Stomach smooth muscle (tissue), 2 donors: ENCODE results near the gene PIEZO2.
A peak's percentile ranks its signal among the peaks of the same experiment; 100 is the strongest.
"Not testable (repeated sequence)": the region's sequence is repeated elsewhere in the genome, so short reads cannot be mapped to it uniquely, and the experiment has no call there.

Source experiments
- H3K27ac ChIP-seq: one replicate; pipeline ENCODE4 v1.7.0; 2013; ENCODE audit warnings: mild to moderate bottlenecking, low read length, inconsistent platforms
- H3K27me3 ChIP-seq, 2 donors: one replicate each; pipeline ENCODE4 v1.7.0; 2013; ENCODE audit warnings: low read length in 2 of 2; ENCODE audit not compliant: insufficient read depth in 2 of 2, control insufficient read depth in 1 of 2
- H3K36me3 ChIP-seq, 2 donors: one replicate each; pipeline ENCODE4 v1.7.0; 2013; ENCODE audit warnings: low read length in 2 of 2; ENCODE audit not compliant: control insufficient read depth in 2 of 2, insufficient read depth in 2 of 2
- H3K4me1 ChIP-seq: one replicate; pipeline ENCODE4 v1.7.0; 2013; ENCODE audit warnings: low read length; ENCODE audit not compliant: control insufficient read depth, insufficient read depth
- H3K4me3 ChIP-seq, 2 donors: one replicate each; pipeline ENCODE4 v1.7.0; 2013; ENCODE audit warnings: low read length in 2 of 2
- H3K9ac ChIP-seq, 2 donors: one replicate each; pipeline ENCODE4 v1.7.0; 2013; ENCODE audit warnings: low read length in 2 of 2, mild to moderate bottlenecking in 1 of 2
- H3K9me3 ChIP-seq, 2 donors: one replicate each; pipeline ENCODE4 v1.7.0; 2013; ENCODE audit warnings: low read length in 2 of 2; ENCODE audit not compliant: control insufficient read depth in 2 of 2
- donor health status: healthy.
- donor health status: Pancreatic carcinoma.

PIEZO2 gene

DNA sequence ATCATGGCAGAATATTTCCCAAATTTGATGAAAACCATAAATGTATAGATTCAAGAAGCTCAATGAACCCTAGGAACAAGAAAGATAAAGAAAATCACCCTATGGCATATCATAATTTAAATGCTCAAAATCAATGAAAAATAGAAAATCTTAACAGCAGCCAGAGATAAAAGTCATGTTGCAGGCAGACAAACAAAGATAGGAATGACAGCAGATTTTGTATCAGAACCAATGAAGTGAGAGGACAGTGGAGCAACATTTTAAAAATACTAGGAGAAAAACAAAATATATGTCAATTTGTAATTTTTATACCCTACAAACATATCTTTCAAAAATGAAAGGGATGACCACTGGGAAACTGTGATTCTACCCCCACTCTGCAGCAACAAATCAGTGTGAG lies 203.3 kb downstream of the PIEZO2 start:
- no peak overlapping the region for H3K27ac ChIP-seq
- H3K27me3 ChIP-seq = peaks cover 0 to 2% of the 10 kb centered on the region in 2 donors
- no peaks in the 10 kb centered on the region for H3K4me1 ChIP-seq
- no peaks in the 10 kb centered on the region for H3K36me3 ChIP-seq
- H3K4me3 ChIP-seq = no peak overlapping the region
- no peak overlapping the region for H3K9ac ChIP-seq
- peaks cover 7 to 10% of the 10 kb centered on the region in 2 donors for H3K9me3 ChIP-seq

GRCh38 chr18:10942998-10943397 lies 206.4 kb downstream of the PIEZO2 start:
- Histone ChIP-seq H3K9me3 (peaks cover 7 to 10% of the 10 kb centered on the region in 2 donors), H3K27me3 (peaks cover 0 to 2% of the 10 kb centered on the region in 2 donors), H3K4me1 (no peaks in the 10 kb centered on the region), H3K27ac (no peak overlapping the region), H3K9ac (no peak overlapping the region), H3K36me3 (no peaks in the 10 kb centered on the region), H3K4me3 (no peak overlapping the region)

DNA sequence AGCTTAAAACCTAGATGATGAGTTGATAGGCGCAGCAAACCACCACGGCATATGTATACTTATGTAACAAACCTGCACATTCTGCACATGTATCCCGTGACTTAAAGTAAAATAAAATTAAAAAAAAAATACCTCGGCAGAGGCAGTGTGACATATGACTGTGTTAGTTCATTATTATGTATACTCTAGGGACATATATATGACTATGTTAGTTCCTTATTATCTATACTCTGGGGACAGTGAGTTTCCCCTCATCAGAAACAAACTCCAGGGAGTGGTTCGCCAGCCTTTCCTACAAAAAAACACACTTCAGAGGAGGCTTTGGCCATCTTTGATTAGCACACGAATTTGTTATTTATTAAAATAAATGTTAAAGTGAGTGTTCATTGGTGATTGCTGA lies 209.5 kb downstream of the PIEZO2 start:
- Histone ChIP-seq H3K4me1 (peaks cover 4% of the 10 kb centered on the region), H3K27me3 (peaks cover 0 to 2% of the 10 kb centered on the region in 2 donors), H3K36me3 (no peaks in the 10 kb centered on the region), H3K27ac (no peak overlapping the region), H3K4me3 (no peak overlapping the region), H3K9ac (no peak overlapping the region), H3K9me3 (peaks cover 2 to 4% of the 10 kb centered on the region in 2 donors)

- Histone ChIP-seq H3K9me3 (peaks cover 0 to 2% of the 10 kb centered on the region in 2 donors), H3K4me1 (peaks cover 4% of the 10 kb centered on the region), H3K9ac (no peak overlapping the region), H3K27ac (no peak overlapping the region), H3K27me3 (peaks cover 0 to 2% of the 10 kb centered on the region in 2 donors), H3K36me3 (no peaks in the 10 kb centered on the region), H3K4me3 (no peak overlapping the region)
These were observed 211.4 kb downstream of the PIEZO2 start for GRCh38 chr18:10937743-10938640.

DNA sequence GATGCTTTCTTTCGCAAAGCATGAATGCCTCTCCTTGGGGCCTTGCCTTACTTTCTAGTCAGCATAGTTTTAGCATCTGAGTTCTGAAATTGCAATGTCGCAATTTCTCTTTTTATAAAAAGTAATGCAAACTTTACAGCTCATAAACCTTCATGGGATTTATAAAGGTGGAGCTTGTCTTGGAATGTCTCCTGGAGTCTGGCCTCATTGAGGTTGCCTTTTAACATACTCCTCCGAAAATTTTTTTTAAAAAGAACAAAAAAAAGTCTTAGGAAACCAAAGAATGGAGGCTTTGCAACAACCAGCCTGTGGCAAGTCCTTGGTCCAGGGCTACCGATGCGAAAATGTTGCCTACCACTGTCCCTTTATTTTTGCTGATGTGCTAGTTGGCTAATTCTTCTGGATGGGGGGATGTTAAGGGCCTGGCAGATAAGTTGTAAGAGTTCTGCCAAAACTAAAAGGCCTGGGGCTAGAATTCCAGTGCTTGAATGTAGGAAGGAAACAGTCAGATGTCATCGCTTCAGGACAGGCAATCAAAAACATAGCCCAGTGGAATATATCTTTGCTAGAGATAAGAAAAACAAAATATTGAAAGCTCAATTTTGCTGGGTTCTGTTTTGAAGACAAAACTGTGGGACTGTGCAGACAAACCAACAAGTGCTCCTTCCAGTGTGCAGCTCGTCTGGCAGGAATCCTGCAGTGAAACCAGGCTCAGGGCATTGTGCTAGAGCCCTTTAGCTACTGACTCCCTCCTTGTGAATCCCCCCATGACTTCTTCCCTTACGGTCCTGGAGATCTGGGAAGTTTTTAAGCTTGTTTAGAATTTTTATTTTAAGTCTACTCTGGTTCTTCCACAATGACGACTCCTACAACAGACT lies 213.0 kb downstream of the PIEZO2 start:
- H3K4me1 ChIP-seq = peaks cover 4% of the 10 kb centered on the region
- H3K4me3 ChIP-seq = no peak overlapping the region
- H3K27me3 ChIP-seq = no peaks in the 10 kb centered on the region
- H3K9me3 ChIP-seq = no peaks in the 10 kb centered on the region
- H3K9ac ChIP-seq = no peak overlapping the region
- no peak overlapping the region for H3K27ac ChIP-seq
- no peaks in the 10 kb centered on the region for H3K36me3 ChIP-seq

DNA sequence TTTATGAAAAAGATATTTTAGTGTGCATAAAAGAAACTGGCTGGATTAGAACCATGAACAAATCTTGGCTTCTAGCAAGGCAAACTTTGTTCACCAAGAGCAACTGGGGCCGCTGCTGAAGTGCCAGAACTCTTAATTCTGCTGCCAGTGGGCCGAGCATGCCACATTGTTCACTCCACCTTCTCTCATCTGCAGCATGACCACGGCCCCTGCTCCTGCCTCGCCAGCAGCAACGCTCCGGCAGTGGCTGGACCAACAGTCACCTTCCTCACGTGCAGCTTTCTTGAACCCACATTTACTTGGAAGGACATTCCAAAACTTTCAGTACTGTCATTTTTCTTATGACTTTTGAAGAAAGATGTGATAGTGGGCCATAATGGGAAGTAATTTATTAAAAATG lies 213.8 kb downstream of the PIEZO2 start:
- H3K9me3 ChIP-seq = no peaks in the 10 kb centered on the region
- H3K27ac ChIP-seq = no peak overlapping the region
- H3K27me3 ChIP-seq = no peaks in the 10 kb centered on the region
- H3K4me1 ChIP-seq = peaks cover 4% of the 10 kb centered on the region
- no peak overlapping the region for H3K9ac ChIP-seq
- H3K4me3 ChIP-seq = no peak overlapping the region
- no peaks in the 10 kb centered on the region for H3K36me3 ChIP-seq

DNA sequence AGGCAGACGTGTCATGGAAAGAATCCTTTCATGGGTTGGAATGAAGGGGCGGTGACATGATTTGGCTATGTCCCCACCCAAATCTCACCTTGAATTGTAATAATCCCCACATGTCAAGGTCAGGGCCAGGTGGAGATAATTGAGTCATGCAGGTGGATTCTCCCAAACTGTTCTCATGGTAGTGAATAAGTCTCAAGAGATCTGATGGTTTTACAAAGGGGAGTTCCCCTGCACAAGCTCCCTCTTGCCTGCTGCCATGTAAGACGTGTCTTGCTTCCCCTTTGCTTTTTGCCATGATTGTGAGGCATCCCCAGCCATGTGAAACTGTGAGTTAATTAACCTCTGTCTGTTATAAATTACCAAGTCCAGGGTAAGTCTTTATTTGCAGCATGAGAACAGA lies 215.7 kb downstream of the PIEZO2 start:
- H3K27me3 ChIP-seq = not testable (repeated sequence)

DNA sequence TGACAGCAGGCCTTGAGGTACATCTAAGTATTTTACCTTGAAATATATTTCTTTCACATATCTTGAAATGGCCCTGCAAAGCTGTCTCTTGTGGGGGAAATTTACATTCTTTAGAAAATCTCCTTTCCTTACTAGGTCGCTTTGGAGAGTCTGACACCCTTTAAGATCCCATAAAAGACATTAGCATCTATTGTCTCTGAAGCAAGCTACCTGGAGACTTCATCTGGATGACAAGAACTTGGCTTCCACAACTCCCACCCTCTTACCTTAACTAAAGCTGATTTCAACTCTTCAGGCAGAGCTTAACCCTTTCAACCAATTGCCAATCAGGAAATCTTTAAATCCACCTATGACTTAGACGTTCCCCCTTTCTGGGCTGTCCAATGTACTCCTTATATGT lies 219.3 kb downstream of the PIEZO2 start:
- H3K36me3 ChIP-seq = no peaks in the 10 kb centered on the region
- H3K27me3 ChIP-seq = no peaks in the 10 kb centered on the region
- H3K4me1 ChIP-seq = no peaks in the 10 kb centered on the region
- H3K9ac ChIP-seq = no peak overlapping the region
- no peak overlapping the region for H3K4me3 ChIP-seq
- no peaks in the 10 kb centered on the region for H3K9me3 ChIP-seq
- no peak overlapping the region for H3K27ac ChIP-seq

More for the DNA sequence above, 215.7 kb downstream of the PIEZO2 start:
- not testable (repeated sequence) for H3K27ac ChIP-seq, H3K4me1 ChIP-seq, H3K4me3 ChIP-seq, H3K9ac ChIP-seq, H3K36me3 ChIP-seq, H3K9me3 ChIP-seq

DNA sequence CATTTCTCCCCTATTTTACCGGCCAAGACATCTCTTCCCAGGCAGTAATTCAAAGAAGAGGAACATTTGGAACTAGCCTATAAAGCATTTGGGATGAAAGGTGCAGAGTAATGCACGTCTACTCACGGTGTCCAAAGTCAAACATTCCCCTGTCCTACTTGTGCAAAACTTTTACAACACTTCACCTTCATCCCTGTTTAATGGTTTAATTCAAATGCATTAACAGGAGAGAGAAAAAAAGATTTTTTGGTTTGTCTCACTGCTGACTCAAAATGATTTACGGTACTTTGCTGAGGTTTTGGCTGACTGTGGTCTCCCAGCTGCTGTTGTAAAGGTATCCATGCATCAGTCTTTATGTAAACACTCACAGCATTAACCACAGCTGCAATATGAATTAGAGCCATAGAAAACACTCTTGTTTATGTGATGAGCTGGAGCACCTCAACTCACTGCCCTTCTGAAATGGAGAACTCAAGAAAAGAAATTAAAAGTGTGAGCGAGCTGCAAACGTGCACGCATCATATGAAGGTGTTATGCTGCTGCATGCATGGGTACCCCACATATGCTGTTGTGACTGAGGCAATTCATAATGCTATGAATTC lies 220.5 kb downstream of the PIEZO2 start:
- no peak overlapping the region for H3K27ac ChIP-seq
- H3K9ac ChIP-seq = no peak overlapping the region

DNA sequence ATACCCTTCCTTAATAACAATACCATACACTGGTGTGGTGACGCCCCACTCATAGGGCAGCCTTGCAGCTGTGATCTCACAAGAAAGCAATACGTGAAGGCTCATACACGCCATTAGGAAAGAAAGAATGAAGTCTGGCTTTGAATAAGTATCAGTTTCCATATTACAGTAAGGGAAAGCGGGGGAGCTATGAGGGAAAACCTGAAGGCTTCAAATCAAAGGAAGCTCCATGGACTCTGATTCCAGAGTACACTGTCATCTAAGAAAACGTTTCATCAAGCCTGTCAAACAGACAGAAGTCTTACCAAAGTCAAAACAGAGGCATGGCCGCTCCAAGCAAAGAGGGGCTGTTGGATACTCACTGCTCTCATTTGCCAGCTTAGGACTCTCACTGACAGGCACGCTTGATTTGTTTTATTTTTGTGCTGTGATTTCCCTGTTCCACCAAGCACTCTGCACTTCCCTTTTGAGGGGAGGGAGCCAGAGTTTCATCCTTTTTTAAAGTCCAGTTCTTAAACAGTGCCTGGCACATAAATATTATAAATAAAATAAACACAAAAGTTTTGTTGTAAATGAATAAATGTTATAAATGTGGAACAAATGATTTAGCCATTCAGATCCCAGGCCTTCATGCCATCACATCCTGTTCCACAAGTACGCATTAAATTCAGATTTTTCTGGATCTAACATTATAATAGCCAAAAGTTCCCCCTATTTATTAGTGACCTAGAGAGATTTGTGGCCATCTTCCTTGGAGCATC lies 221.2 kb downstream of the PIEZO2 start:
- Histone ChIP-seq H3K9me3 (no peaks in the 10 kb centered on the region), H3K4me3 (no peak overlapping the region), H3K27me3 (no peaks in the 10 kb centered on the region), H3K4me1 (no peaks in the 10 kb centered on the region), H3K27ac (no peak overlapping the region), H3K9ac (no peak overlapping the region), H3K36me3 (no peaks in the 10 kb centered on the region)

More for the DNA sequence above, 220.5 kb downstream of the PIEZO2 start:
- peak overlapping the region in 1 of 2 donors; percentile 24 for H3K4me3 ChIP-seq
- H3K36me3 ChIP-seq = no peaks in the 10 kb centered on the region
- H3K4me1 ChIP-seq = no peaks in the 10 kb centered on the region
- no peaks in the 10 kb centered on the region for H3K9me3 ChIP-seq
- H3K27me3 ChIP-seq = no peaks in the 10 kb centered on the region
